IMR-90 (cell line): ENCODE measurements around the gene PAPLN. TPM values are rescaled to one million over a fixed set of nuclear protein-coding genes. Genes with fewer than 3 reads are reported as not detected.

ENCODE experiments used
- ATAC-seq: fragments of 200-7000 bp; cut with Tn5 transposase; 2 replicates; pipeline ENCODE4 v1.9.1; 2020; ENCODE audit warnings: low read depth, mild to moderate bottlenecking, moderate library complexity
- BruUV-seq: library from RNA; stranded (reverse); fragments of 400-500 nt; replicated peaks from 2 replicates; lab custom pipeline; 2021; lab: Mats Ljungman, UMichigan
- CTCF ChIA-PET: fragments of 300-600 bp; formaldehyde crosslinking; extraction: SDS; loops from one replicate; lab custom pipeline; 2021; ENCODE audit warnings: antibody characterized with exemption; lab: Yijun Ruan, JAX
- POLR2A ChIA-PET: fragments of 300-600 bp; sonication (Branson Sonifier 250); formaldehyde crosslinking; loops from one replicate; lab custom pipeline; 2022; ENCODE audit warnings: antibody characterized with exemption; ENCODE audit not compliant: unreplicated experiment; lab: Charles Lee
- DNase-seq: peaks from one replicate; pipeline ENCODE4 v3.0.0; 2013
- H2AFZ ChIP-seq: replicated peaks from 2 replicates; pipeline ENCODE3; 2013; ENCODE audit warnings: low read length, mild to moderate bottlenecking; ENCODE audit not compliant: poor library complexity
- H2AK5ac ChIP-seq: 2 replicates; pipeline ENCODE4 v1.6.1; 2013; ENCODE audit warnings: low read depth, low read length, inconsistent platforms
- H2AK9ac ChIP-seq: replicated peaks from 2 replicates; pipeline ENCODE3; 2013; ENCODE audit warnings: mild to moderate bottlenecking, low read depth, low read length, moderate library complexity; ENCODE audit not compliant: poor library complexity
- H2BK120ac ChIP-seq: 2 replicates; pipeline ENCODE4 v1.6.1; 2013; ENCODE audit warnings: low read depth, low read length, inconsistent platforms
- H2BK15ac ChIP-seq: 3 replicates; pipeline ENCODE4 v1.6.1; 2013; ENCODE audit warnings: low read depth, low read length, inconsistent platforms
- H2BK20ac ChIP-seq: 2 replicates; pipeline ENCODE4 v1.6.1; 2013; ENCODE audit warnings: low read depth, mild to moderate bottlenecking, inconsistent platforms, low read length, moderate library complexity
- H2BK5ac ChIP-seq: 2 replicates; pipeline ENCODE4 v1.6.1; 2013; ENCODE audit warnings: mild to moderate bottlenecking, low read depth, low read length, inconsistent platforms; ENCODE audit not compliant: poor library complexity, severe bottlenecking
- H3K14ac ChIP-seq: replicated peaks from 2 replicates; pipeline ENCODE4 v1.6.1; 2013; ENCODE audit warnings: low read depth, low read length, inconsistent platforms
- H3K18ac ChIP-seq: 2 replicates; pipeline ENCODE4 v1.6.1; 2013; ENCODE audit warnings: low read depth, low read length, control low read depth
- H3K23ac ChIP-seq: 2 replicates; pipeline ENCODE4 v1.6.1; 2013; ENCODE audit warnings: low read depth, low read length, inconsistent platforms
- H3K27ac ChIP-seq: 2 replicates; pipeline ENCODE4 v1.5.1; 2013; ENCODE audit warnings: mild to moderate bottlenecking, control low read depth, low read length; ENCODE audit not compliant: insufficient read depth
- H3K27me3 ChIP-seq: 2 replicates; pipeline ENCODE4 v1.6.1; 2013; ENCODE audit warnings: low read length; ENCODE audit not compliant: control insufficient read depth, insufficient read depth
- H3K36me3 ChIP-seq: 2 replicates; pipeline ENCODE4 v1.6.1; 2013; ENCODE audit warnings: low read length, mixed read lengths; ENCODE audit not compliant: control insufficient read depth, insufficient read depth
- H3K4ac ChIP-seq: 2 replicates; pipeline ENCODE4 v1.6.1; 2013; ENCODE audit warnings: low read depth, low read length, inconsistent platforms
- H3K4me1 ChIP-seq: 2 replicates; pipeline ENCODE4 v1.6.1; 2013; ENCODE audit warnings: low read length, mixed read lengths; ENCODE audit not compliant: control insufficient read depth, insufficient read depth
- H3K4me2 ChIP-seq: 2 replicates; pipeline ENCODE4 v1.6.1; 2013; ENCODE audit warnings: low read depth, mild to moderate bottlenecking, control low read depth, low read length, moderate library complexity
- H3K4me3 ChIP-seq: 2 replicates; pipeline ENCODE4 v1.5.1; 2013; ENCODE audit warnings: low read depth, mild to moderate bottlenecking, control low read depth, low read length, moderate library complexity; ENCODE audit not compliant: insufficient read depth
- H3K56ac ChIP-seq: 2 replicates; pipeline ENCODE4 v1.6.1; 2013; ENCODE audit warnings: low read length, inconsistent platforms; ENCODE audit not compliant: insufficient read depth; ENCODE audit errors: extremely low read depth
- H3K79me1 ChIP-seq, 2 experiments: 2 replicates each; pipeline ENCODE4 v1.6.1; 2013; ENCODE audit warnings: low read length in 2 of 2, inconsistent platforms in 1 of 2, low read depth in 1 of 2
- H3K9ac ChIP-seq: 2 replicates; pipeline ENCODE4 v1.6.1; 2013; ENCODE audit warnings: low read depth, low read length, control low read depth
- H3K9me1 ChIP-seq: 2 replicates; pipeline ENCODE4 v1.6.1; 2013; ENCODE audit warnings: low read length, inconsistent platforms; ENCODE audit not compliant: insufficient read depth
- H3K9me3 ChIP-seq: 2 replicates; pipeline ENCODE4 v1.6.1; 2013; ENCODE audit warnings: low read length; ENCODE audit not compliant: control insufficient read depth, insufficient read depth
- H4K20me1 ChIP-seq: 2 replicates; pipeline ENCODE4 v1.6.1; 2013; ENCODE audit warnings: low read length, inconsistent platforms; ENCODE audit not compliant: insufficient read depth
- H4K5ac ChIP-seq: 2 replicates; pipeline ENCODE4 v1.6.1; 2013; ENCODE audit warnings: mild to moderate bottlenecking, low read depth, low read length, control low read depth
- H4K8ac ChIP-seq, 2 experiments: 2 replicates each; pipeline ENCODE4 v1.6.1; 2013; ENCODE audit warnings: low read depth in 2 of 2, low read length in 2 of 2, control low read depth in 1 of 2, inconsistent platforms in 1 of 2
- H4K91ac ChIP-seq: 2 replicates; pipeline ENCODE4 v1.6.1; 2013; ENCODE audit warnings: low read depth, low read length, inconsistent platforms; ENCODE audit not compliant: insufficient read depth
- CEBPB ChIP-seq: IDR thresholded peaks from 2 replicates; pipeline ENCODE4 v1.6.1; 2012; ENCODE audit warnings: low read depth, low read length, improper control_type of control experiment
- RAD21 ChIP-seq: IDR thresholded peaks from 2 replicates; pipeline ENCODE4 v1.6.1; 2012; ENCODE audit warnings: low read length, improper control_type of control experiment
- WGBS, 2 experiments: methylation state at CpG; one replicate each; pipeline versions ENCODE4 v1.1.5 to v1.1.7; 2013; ENCODE audit warnings: missing lambda C conversion rate in 2 of 2; ENCODE audit not compliant: insufficient read length in 1 of 2; ENCODE audit errors: extremely low coverage in 2 of 2; 5-methylcytosine and 5-hydroxymethylcytosine counted together
- dilution Hi-C: fragments of 300-500 bp; cut with HindIII; formaldehyde crosslinking; loops from one replicate; pipeline ENCODE4 v1.14.3; 2018; ENCODE audit warnings: low sequenced_read_pairs; ENCODE audit not compliant: unreplicated experiment
- in situ Hi-C: fragments of 300-500 bp; cut with MboI; formaldehyde crosslinking; loops from 3 replicates; pipeline ENCODE4 v1.14.3; 2019; ENCODE audit warnings: low sequenced_read_pairs, inconsistent platforms, mixed read lengths
- intact Hi-C: fragments of 100-400 bp; cut with micrococcal nuclease; formaldehyde crosslinking; loops from 2 replicates; pipeline ENCODE4 v1.10.0; 2022
- polyA plus RNA-seq, 3 experiments: library from polyadenylated mRNA; depleted of rRNA; stranded (reverse); fragments of >200 nt; gene quantifications; 2 replicates each; pipeline ENCODE4 v1.2.3, GENCODE V29; 2012; ENCODE audit warnings: low replicate concordance in 1 of 3
- total RNA-seq: library from RNA; depleted of rRNA; stranded (reverse); fragments of >200 nt; gene quantifications from 2 replicates; pipeline ENCODE4 v1.2.3, GENCODE V29; 2012
- TF ChIP-seq, protein P1 (sequence below): conservative IDR thresholded peaks from 2 replicates; pipeline ENCODE4 v1.5.1; 2012; ENCODE audit warnings: mild to moderate bottlenecking, low read depth, low read length, improper control_type of control experiment
- TF ChIP-seq, protein P2 (sequence below): fragments of 150-350 bp; IDR thresholded peaks from 2 replicates; pipeline ENCODE4 v1.6.1; 2017; ENCODE audit warnings: mild to moderate bottlenecking, antibody characterized with exemption, low read length, low read depth

PAPLN gene
- total and polyA plus RNA-seq, 2 of the 4 experiments (the other 2 are of a cell fraction), result 0.36 to 1.2 TPM

DNA sequence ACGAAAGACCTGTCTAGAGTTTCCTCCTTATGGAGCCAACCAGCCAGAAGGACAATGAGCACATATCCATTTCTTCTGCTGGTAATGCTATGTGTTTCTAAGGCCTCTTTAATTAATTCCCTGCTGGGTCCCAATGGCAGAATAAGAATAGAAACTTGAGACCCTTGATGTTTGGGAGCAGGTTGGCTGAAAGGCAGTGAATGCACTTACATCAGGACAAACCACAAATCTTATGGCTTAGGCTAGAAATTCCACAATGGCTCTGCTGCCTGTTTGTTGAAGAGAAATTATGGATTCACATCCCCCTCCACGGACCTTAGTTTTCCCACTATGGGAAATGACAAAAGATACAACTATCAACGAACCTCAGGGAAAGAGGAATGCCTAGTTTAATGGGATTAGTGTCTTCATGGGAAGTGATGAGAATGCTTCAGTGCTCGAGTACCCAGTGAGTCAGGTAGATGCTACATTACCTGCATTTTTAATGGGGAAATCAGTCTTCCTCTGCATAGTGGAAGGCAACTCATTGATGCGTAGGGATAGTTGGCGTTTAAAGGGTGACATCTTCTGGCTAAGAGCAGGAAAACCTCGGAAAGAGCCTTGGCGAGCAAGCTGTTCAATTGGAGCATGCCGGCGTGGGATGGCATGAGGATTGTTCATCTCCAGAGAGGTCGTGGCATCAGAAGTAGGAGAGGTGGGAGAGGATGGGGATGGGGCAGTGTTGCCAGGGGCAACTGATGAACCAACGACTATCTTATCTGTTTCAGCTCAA, 46.5 kb downstream of the PAPLN start:
- H2AK5ac ChIP-seq, result no peak overlapping the region

More for the DNA sequence above, 46.5 kb downstream of the PAPLN start:
- 60% methylated on average over 4 of the region's 12 CpGs; no CpG with 5 or more reads in 1 of the 2 experiments for WGBS, 2 experiments
- Histone ChIP-seq H3K4me2 (no peak overlapping the region), H4K20me1 (no peaks in the 10 kb centered on the region), H4K8ac (no peak overlapping the region), H3K18ac (no peak overlapping the region), H3K23ac (no peak overlapping the region), H3K4ac (no peak overlapping the region), H2BK120ac (no peak overlapping the region), H3K79me1 (peaks cover 0 to 30% of the 10 kb centered on the region in 2 experiments; a peak in 3 of 4 replicates), H4K91ac (no peak overlapping the region), H3K4me3 (no peak overlapping the region), H3K27me3 (no peaks in the 10 kb centered on the region), H3K9me3 (no peaks in the 10 kb centered on the region), H3K14ac (no peak overlapping the region), H3K9me1 (0 out of 2 replicates have a peak, but pooled peaks cover 3% of the 10 kb centered on the region), H2AFZ (no peak overlapping the region), H3K27ac (no peak overlapping the region), H4K5ac (no peak overlapping the region), H3K56ac (no peak overlapping the region), H2BK5ac (no peak overlapping the region), H3K36me3 (peaks cover 31% of the 10 kb centered on the region), H2BK15ac (no peak overlapping the region), H2BK20ac (no peak overlapping the region), H3K9ac (no peak overlapping the region), H3K4me1 (peaks cover 3% of the 10 kb centered on the region), H2AK9ac (no peak overlapping the region)
- BruUV-seq, result no TSS peak
- intact Hi-C loops (loop anchor here (5.0 kb wide), 1 partner anchor 111 kb away; no protein-coding TSS in a partner anchor), dilution Hi-C loops (loop anchor here (25.0 kb wide), 1 partner anchor 179 kb away; the partner anchor contains the start of gene NUMB), in situ Hi-C loops (no loop called here)
- ChIA-PET POLR2A (no interaction called here), CTCF (interaction anchor here (1.2 kb wide), 1 partner anchor 188 kb away, joined by 3 read pairs; no protein-coding TSS in a partner anchor)
- DNase-seq, result peak; percentile 42
- ATAC-seq, result peak; percentile 29; the same call in 1 of the 2 replicates
- TF ChIP-seq, protein P1, sequence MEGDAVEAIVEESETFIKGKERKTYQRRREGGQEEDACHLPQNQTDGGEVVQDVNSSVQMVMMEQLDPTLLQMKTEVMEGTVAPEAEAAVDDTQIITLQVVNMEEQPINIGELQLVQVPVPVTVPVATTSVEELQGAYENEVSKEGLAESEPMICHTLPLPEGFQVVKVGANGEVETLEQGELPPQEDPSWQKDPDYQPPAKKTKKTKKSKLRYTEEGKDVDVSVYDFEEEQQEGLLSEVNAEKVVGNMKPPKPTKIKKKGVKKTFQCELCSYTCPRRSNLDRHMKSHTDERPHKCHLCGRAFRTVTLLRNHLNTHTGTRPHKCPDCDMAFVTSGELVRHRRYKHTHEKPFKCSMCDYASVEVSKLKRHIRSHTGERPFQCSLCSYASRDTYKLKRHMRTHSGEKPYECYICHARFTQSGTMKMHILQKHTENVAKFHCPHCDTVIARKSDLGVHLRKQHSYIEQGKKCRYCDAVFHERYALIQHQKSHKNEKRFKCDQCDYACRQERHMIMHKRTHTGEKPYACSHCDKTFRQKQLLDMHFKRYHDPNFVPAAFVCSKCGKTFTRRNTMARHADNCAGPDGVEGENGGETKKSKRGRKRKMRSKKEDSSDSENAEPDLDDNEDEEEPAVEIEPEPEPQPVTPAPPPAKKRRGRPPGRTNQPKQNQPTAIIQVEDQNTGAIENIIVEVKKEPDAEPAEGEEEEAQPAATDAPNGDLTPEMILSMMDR, result peak; percentile 30
- TF ChIP-seq RAD21 (peak; percentile 37; the same call in 1 of the 2 replicates), CEBPB (no peak)
- TF ChIP-seq, protein P2, sequence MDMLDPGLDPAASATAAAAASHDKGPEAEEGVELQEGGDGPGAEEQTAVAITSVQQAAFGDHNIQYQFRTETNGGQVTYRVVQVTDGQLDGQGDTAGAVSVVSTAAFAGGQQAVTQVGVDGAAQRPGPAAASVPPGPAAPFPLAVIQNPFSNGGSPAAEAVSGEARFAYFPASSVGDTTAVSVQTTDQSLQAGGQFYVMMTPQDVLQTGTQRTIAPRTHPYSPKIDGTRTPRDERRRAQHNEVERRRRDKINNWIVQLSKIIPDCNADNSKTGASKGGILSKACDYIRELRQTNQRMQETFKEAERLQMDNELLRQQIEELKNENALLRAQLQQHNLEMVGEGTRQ, result no peak
